Measurements from ENCODE around the gene DDX55.
"Not testable (repeated sequence)": the region's sequence is repeated elsewhere in the genome, so short reads cannot be mapped to it uniquely, and the experiment has no call there.

DNA sequence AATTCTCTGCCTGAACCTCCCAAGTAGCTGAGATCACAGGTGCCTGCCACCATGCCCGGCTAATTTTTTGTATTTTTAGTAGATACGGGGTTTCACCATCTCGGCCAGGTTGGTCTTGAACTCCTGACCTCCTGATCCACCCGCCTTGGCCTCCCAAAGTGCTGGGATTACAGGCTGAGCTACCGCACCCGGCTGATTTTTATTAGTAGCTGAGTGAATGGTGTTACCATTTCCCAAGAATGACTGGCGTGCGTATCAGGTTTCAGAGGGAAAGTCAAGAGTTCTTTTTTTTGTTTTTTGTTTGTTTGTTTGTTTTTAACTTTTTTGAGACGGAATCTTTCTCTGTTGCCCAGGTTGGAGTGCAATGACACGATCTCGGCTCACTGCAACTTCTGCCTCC lies 1.6 kb downstream of the DDX55 start:
- TF ChIP-seq CTCF (conservative IDR thresholded peaks at IDR 0.05; ENCODE audit: low read depth, low read length); EZH2phosphoT487 (IDR thresholded peaks at IDR 0.05; ENCODE audit: borderline replicate concordance, low read length); EZH2 (IDR thresholded peaks at IDR 0.05; ENCODE audit: low read length, unreplicated experiment): not testable (repeated sequence)

Measured in PC-3 (cell line).